GM04503 (cell line): ENCODE measurements around the gene ART4.

ENCODE experiments used
- DNase-seq: peaks from one replicate; pipeline ENCODE4 v3.0.0-alpha.2; 2012; ENCODE audit warnings: low read depth

The ART4 gene

DNA sequence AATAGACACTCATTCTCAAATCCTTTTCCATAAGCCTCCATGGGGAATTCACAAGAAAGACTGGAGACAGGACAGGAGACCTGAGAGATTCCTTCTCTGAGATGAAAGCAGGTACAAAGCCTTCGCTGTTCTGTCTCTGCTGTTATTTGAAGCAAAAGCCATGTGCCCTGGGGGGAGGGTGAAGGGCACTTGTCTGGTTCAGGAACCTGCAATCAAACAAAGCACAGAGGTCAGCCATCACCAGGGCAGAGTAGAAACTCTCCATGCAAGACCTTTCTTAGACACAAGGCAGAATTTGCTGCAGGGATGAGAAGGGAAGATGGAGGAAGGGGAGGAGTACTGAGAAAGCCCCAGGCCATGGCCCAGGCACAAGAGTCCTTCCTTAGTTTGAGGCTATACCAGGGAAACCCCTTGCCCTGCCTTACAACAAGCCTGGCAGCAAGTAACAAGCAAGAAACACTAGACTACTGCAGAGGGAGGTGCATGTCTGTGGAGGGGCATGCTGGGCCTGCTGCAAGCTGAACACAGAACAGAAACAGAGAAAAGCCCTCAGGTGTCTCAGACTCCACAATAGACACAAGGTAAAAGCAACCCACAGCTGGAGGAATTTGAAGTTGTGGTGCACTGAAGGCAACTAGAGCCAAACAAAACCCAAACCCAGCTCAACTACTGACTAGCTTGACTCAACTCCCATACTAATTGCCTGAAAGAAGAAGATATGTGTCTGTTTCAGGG is 7.8 kb upstream of the ART4 start:
- DNase-seq, result no peak

DNA sequence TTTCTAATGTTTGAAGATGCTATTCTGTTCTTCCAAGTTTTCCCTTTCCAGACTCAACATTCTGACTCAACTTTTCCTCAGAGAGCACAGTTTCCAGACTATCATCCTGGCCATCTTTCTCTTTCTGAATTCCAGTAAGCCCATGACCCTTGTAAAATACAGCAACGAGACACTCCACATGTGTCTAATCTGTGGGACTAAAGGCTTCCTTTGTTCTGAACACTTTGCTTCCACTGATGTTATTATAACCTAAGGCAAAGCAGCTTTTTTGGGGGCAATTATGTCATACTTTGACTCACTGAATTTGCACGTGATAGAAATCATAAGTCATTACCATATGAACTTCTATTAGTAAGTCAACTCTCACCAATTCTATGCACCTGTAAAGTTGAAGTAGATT is 6.3 kb upstream of the ART4 start:
- DNase-seq, result no peak

DNA sequence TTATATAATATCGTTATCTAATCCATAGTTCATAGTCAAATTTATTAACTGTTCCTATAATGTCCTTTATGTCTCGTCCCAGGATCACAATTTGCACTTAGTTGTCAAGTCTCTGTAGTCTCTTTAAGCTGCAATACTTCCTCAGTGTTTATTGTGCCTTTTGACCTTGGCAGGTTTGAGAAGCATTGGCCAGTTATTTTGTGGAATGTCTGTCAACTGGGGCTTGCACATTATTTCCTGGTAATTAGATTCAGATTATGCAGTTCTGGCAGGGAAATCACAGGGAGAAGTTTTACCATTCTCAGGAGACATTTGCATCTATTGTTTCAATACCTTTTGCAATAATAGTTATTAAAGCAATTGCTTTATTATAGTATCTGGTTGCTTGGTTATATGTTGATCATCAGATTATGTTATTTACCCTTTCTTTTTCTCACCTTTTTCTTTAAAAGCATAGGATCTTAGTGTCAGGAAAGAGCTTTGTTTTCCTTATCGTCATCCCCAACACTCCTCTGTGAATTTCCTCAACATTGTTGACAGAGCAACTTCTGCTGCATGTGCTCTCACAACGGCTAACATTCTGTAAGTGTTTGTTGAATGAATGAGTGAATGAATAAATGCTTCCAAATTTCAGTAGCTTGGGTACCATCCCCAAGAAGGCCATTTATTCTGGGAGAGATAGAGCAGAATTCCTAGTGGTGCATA is 3.7 kb upstream of the ART4 start:
- no peak for DNase-seq

DNA sequence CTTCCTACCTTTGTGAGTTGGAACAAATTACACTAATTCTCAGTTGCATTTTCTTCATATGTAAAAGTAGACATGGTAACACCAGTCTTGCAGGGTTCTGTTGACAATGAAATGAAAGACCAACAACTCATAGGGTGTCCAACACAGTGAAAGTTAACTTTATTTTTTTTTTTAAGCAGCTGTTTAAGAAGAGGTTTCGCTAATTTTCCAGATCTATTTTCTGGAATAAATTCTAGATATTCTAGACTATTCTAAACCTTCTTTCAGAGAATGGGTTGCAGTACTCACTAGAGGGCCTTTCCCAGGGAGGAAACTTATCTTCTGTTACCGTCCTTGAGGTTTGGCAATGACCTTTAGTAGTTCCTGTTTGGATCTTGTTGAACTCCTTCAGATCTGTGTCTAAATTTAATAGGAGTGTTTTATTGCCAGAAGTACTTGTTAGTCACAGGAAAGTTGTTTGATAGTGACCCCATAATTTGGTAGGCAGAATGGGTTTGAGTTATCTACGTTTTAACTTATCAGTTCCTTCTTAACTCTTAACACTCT is 2.8 kb upstream of the ART4 start:
- DNase-seq, result no peak

DNA sequence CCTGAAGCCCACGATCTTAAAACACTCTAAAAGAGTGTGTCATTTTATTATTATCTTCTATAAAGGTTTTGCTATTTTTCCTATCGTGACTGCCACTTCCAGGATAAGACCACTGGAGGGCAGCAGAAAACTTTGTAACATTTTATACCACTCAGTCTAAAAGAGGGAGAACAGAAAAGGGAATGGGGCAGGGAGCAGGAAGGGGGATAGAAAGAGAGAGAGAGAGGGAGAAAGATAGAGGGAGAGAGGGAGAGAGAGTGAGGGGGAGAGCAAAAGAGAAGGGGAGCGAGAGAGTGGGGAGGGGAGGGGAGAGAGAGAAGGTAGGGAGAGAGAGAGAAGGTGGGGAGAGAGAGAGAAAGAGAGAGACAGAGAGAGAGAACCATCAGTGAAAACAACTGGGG is 2.0 kb upstream of the ART4 start:
- DNase-seq, result no peak

DNA sequence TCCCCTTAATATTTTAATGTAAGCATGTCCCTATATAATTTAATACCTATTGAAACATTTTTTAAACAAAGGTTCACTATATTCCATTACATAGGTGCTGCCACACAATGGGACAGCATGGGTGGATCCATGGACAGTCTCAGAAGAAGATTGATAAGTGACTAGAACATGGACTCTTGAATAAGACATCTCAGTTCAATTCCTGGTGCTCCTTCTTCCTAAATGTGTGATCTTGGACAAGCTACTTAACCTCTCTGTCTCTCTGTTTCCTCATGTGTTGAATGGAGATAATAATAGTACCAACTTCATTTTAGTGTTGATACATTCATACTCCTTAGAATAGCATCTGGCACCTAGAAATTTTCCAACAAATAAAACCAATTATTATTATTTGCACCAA is 1.1 kb upstream of the ART4 start:
- DNase-seq, result no peak

DNA sequence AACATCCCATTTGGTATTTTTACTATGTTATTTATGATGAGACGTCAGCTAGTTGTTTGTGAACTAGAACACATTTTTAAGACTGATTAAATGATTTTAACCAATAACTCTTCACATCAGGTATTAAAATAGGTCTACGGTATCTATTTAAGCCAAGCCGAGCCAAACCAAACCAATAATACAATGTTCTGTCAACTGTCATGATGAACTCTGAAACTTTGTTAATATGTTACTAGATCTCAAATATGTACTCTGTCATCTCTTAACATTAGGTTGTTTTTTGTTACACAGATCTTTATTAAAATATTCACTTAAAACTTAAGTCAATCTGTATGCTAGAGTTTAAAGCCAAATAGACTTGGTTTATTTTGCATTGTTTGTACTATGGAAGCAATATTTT is 1.0 kb downstream of the ART4 start:
- DNase-seq, result no peak

DNA sequence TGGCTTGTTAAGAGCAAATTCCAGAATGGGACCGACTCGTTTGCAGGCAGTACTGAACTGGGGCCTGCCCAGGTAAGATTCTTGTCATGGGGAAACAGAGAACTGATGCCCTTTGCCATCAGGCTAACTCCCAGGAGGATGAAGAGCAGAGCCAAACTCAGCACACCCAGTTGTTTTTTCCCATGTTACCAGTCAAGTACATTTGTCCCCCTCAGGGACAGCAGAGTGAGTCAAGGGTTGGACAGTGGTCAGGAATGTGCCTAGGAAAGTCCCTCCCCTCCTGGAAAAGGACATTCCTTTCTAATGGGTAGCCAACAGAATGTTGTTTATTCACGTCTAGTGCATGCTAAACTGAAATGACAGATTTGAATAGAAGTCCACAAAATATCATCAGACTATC is 1.6 kb downstream of the ART4 start:
- DNase-seq, result peak; percentile 49

DNA sequence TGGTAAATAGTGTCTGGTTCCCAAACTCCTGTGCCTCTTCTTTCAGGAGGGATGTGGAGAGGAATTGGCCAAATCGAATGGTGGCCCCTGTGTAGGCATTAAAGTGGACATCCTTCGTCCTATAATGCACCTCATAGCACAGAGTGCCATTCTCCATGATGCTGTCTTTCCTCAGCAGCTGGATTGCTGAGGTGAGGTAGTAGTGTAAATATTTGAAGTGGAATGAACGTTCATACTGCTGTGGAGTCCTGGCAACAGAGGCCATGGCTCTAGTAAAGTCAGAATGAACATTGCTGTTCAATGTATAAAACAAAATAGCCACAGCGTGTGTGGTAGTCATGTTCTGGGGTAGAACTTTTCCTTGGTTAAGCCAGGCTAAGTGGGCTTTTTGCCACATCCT is 2.7 kb downstream of the ART4 start:
- no peak for DNase-seq

DNA sequence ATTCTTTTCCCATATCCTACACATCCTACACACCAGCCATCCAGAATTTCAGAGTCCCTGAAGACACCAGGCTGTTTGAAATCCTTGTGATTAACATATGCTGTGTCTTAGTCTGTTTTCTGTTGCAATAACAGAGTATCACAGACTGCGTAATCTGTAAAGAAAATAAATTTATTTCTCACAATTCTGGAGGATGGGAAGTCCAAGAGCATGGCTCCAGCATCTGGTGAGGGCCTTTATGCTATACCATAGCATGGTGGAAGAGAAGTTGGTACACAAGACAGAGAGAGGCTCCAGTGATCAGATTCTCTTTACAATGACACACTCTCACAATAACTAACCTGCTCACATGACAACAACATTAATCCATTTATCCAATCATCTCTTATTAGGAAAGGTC is 4.1 kb downstream of the ART4 start:
- DNase-seq, result no peak

DNA sequence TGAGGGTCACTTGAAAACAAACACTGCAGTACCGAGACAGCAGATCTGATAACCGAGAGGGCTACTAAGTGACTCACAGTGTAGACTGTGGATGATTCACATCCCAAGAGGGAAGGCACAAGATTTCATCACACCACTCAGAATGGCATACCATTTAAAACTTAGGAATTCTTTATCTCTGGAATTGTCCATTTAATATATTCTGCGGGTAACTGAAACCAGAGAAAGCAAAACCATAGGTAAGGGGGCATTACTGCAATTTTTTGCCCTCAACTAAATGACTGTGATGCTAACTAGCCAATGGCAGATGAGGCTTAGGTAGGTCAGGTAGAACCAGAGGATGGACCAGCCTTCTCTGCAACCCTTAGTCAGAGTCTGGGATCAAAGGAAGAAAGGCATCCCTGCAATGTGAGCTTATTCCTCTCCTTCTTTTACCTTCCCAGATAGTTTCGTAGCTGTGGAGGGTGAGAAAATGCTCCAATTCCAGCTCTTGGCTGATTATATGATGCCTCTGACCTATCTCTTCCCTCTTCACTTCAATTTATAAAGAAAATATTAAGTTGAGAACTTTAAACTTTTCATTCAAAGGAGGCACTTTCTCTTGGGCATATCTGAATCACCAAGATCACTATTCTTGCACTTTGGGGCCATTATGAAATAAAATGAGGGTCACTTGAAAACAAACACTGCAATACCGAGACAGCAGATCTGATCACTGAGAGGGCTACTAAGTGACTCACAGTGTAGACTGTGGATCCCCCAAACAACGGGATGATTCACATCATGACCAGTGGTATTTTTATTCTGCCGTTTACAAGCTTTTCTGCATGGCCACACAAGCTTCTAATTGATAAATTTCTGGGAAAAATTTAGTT is 6.8 kb downstream of the ART4 start:
- DNase-seq, result peak; percentile 56

DNA sequence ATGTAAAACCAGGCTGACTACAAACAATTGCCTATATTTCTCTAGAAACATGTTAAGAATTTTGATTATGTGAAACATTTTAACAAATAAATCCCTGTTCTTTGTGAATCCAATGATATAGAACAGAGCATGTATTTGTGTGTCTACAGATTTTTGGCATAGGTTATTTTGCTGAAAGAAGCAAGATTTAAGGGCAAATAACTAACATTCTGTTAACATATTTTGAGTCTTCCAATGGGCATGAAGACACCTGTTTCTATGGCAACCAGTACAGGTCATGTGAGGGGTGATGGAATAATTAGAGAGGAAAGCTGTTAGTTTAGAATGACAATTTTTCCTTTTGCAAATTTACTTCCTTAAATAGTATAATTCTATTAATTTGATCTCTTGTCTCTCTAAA is 8.8 kb downstream of the ART4 start:
- DNase-seq, result no peak

DNA sequence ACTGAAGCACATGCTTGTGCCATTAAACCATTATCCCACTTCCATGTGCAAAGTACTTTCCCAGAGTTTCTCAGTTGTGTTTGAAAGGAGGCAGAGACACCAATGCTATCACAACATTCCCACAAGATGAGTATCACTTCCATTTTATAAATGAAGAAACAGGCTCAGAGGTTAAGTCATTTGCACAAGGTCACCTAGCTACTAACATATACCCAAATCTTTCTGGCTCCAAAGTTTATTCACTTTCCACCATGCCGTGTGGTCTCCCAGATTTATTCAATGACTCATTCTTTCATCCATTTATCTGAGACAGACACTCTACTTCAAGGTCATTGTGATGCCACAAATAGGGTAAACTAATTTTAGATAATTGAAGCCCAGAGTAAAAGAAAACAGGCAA is 9.4 kb downstream of the ART4 start:
- DNase-seq, result no peak

DNA sequence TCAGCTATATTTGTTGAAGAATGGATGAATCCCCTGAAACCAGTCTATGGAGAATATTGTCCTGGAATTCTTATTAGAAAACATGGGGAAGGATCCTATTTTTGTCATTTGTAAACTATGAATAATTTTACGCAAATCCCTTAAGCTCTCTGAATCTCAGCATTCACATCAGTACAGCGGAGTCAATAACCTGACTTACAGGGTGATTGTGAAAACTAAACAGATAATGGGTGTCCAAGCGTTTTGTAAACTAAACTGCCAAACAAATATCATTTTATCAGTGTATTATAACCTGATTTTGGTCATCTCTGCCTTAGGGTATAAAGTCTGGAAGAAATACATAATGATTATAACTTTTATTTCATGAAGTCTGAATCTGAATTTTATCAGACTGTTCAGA is 10.0 kb downstream of the ART4 start:
- DNase-seq, result no peak

DNA sequence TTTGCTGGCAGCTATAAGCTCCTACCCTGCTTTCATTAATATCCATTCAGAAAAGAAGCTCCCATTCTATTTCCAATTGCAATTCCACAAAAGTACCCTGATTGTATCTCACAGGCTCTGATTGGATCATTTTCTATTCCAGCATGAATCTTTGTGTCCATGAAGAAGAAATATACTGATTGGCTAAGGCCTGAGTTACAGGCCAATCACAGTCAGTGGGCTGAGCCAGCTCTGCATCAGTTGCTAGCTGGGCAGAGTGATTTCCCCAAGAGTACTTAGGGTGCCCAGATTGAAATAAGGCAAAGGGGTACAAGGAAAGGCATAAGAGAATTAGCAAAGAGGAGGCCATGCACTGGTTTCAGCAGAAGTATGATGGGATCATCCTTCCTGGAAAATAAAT is 14.4 kb downstream of the ART4 start:
- DNase-seq, result no peak

DNA sequence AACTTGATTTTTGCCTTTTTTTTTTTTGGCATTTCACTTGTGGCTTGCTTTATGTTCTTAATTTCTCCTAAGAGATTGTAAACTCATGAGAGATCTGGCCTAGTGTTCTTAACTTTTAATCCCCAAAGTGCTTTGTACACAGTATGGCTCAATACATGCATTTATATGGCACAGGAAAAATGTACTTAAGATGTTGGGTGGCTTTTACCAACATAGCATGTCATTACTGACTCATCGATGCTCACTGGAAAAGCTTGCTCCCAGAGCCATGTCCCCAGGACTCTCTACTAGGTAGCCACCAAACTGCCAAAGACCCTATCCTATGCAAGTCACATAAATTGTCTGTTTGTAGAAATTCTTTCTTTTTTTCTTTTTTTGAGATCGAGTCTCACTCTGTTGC is 16.3 kb downstream of the ART4 start:
- DNase-seq, result no peak

DNA sequence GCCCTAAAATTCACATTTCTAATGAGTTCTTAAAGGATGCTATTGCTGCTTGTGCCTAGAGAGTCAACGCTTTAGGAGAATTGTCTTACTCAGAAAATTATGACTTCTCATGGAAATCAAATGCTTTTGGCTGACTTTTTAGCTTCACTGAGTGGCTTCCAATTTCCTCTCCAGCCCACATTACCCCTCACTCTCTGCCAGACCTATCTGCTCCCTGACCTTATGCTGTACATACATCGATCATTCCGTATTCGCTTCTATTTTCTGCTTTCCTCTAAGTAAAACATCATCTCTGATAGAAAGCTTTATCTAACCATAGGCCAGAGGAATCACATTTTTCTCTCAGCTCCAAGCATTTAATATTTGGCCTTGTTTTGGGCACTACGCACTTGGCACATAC is 16.8 kb downstream of the ART4 start:
- no peak for DNase-seq

DNA sequence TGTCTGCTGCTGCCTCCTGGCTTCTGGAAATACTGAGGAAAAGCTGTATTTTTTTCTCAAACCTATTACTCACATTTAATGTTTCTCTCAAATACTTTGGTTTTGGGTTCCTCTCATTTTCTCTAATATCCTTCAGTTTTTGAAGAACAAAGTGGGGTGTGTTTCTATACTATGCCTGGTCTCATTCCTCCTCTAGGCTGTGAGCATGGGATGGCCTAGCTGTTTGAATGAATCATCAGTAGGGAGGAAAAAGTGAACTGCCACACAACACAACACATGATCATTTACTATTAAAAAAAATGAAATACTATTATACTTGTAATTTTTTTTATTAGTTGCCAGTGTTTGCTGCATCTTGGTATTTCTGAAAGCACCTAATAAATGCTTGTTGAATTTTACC is 18.1 kb downstream of the ART4 start:
- no peak for DNase-seq

DNA sequence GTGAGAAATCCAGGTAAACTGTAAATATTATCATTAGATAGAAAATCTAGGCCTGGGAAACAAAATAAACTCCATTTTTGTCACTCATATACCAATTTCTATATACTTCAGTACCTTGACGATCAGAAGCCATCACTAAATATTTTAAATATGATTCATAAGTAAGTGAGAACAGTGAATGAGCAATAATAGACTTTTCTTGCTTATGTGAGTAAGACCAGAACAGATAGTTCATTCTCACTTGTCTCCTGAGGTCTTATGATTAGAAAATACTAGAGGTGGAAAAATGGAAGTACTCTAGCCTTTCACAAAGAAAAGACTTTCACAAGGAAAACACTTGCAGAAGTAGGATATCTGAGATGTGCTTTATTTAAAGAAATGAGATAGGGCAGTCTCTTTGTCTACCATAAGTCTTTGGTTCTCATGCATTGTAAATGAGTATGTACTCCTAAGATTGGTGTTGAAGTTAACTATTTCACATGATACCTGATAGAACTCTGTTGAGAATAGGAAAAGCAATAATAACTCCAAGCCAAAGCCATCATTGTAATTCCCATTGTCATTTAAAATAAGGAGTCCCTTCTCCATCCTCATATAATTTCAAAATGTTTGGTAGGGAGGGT is 19.2 kb downstream of the ART4 start:
- no peak for DNase-seq

DNA sequence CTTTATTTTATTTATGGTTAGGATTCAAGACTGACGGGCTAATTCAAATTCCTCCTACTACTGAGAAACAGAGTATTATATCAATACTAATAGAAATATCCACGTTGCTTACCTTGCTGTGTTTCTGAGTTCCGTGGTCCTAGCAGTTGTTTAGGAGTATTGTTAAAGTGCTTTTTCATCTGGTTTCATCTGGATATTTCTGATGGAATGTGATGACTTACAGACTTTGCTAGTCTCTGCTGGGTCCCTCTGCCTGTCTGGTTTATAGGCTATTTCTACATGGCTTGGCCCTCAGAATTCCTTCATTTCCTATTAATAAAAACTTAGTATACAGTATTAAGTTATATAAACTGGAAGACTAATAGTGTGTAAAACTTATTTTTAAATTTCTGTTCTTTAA is 29.3 kb downstream of the ART4 start, which contains the start of gene SMCO3:
TSS of gene SMCO3 (minus strand) at position 169 of the 400 bp plus-strand sequence. CDS start 7,502 bp downstream, outside the sequence.
- DNase-seq, result no peak

DNA sequence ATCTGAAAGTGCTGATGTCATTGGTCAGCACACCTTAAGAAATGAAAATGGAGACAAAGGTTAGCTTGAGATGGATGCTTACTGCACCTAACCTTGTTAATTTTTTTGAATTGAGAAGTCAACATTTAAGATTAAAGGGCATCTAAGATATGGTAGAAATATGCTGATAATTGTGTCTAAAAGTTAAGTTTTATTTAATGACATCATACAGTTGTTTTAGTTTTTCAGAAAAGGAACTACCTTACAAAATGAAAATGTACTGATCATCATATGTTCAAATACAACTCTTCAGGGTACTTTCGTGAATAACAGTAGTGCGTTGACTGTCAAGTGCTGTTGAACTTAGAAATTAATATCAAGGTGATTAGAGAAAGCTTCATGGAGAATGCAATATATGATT is 31.8 kb downstream of the ART4 start:
- no peak for DNase-seq

DNA sequence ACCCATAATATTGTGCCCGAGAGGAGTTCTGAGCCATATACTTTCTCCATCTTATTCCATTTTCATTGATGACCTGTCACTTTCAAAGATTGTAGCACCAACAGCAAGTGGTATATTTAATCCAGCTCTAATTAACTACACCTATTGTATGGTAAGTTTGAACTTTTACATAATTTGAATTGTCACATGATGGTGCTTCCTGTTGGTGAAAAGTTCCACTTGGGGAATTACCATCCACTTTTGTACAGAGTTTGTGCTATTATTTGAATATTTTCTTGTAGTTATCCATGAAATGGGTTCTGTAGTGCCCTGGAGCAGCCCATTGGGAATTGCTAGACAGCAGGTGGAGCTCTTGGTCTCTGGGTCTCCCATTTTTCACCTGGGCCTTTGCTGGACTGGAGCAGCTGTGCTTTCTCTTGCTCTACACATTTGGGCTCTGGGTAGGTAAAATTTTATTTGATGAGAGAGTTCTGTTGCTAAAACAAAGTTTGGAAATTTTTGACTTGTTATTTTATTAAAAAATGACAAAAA is 32.3 kb downstream of the ART4 start:
- DNase-seq, result no peak
